ENCODE data around the gene TMPRSS9.
"Not testable (repeated sequence)": the region's sequence is repeated elsewhere in the genome, so short reads cannot be mapped to it uniquely, and the experiment has no call there.

TMPRSS9 gene

GRCh38 chr19:2464389-2464788 lies 104.3 kb downstream of the TMPRSS9 start:
- Histone ChIP-seq H3F3A (ENCODE audit: insufficient read depth, low read length) (peaks cover 6% of the 10 kb centered on the region; the same call in 1 of the 2 replicates), H4K20me1 (ENCODE audit: insufficient read depth, low read length) (no peaks in the 10 kb centered on the region), H3K9me2 (ENCODE audit: low read depth, low read length) (no peaks in the 10 kb centered on the region), H3K27ac (ENCODE audit: low read depth, low read length, poor library complexity, severe bottlenecking) (no peak overlapping the region), H3K27me3 (ENCODE audit: insufficient read depth, low read length) (0 out of 2 replicates have a peak, but pooled peaks cover 5% of the 10 kb centered on the region), H3K36me3 (ENCODE audit: insufficient read depth, low read length) (no peaks in the 10 kb centered on the region), H3K9me3 (ENCODE audit: low read length) (no peaks in the 10 kb centered on the region), H3K4me3 (ENCODE audit: low read depth, low read length, poor library complexity, severe bottlenecking) (no peak overlapping the region), H3K9ac (ENCODE audit: low read length) (no peak overlapping the region), H3K4me1 (ENCODE audit: insufficient read depth, low read length, severe bottlenecking) (peaks cover 22% of the 10 kb centered on the region), H2AFZ (ENCODE audit: low read length) (no peak overlapping the region), H3K79me2 (ENCODE audit: insufficient read depth, low read length) (no peaks in the 10 kb centered on the region), H3K4me2 (ENCODE audit: low read length) (no peak overlapping the region)
- no peak for TF ChIP-seq EZH2 (IDR thresholded peaks at IDR 0.05; ENCODE audit: borderline replicate concordance, low read length)
- TF ChIP-seq, protein P1, sequence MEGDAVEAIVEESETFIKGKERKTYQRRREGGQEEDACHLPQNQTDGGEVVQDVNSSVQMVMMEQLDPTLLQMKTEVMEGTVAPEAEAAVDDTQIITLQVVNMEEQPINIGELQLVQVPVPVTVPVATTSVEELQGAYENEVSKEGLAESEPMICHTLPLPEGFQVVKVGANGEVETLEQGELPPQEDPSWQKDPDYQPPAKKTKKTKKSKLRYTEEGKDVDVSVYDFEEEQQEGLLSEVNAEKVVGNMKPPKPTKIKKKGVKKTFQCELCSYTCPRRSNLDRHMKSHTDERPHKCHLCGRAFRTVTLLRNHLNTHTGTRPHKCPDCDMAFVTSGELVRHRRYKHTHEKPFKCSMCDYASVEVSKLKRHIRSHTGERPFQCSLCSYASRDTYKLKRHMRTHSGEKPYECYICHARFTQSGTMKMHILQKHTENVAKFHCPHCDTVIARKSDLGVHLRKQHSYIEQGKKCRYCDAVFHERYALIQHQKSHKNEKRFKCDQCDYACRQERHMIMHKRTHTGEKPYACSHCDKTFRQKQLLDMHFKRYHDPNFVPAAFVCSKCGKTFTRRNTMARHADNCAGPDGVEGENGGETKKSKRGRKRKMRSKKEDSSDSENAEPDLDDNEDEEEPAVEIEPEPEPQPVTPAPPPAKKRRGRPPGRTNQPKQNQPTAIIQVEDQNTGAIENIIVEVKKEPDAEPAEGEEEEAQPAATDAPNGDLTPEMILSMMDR (IDR thresholded peaks at IDR 0.05; ENCODE audit: low read length): no peak

DNA sequence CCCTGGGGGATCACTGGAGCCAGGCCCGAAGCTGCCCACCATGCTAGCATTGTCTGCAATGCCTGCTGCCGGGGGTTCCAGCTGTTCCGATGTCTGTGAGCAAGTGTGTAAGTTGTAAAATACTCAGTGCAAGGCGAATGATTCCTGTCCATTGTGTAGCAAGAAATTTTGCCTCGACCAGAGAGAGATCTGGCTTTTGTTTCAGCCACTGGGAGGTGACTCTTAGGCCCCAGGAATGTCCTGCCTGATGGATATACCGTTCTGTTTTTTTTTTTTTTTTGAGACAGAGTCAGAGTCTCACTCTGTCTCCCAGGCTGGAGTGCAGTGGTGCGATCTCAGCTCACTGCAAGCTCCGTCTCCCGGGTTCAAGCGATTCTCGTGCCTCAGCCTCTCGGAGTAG lies 108.5 kb downstream of the TMPRSS9 start:
- no peak overlapping the region for H2AFZ ChIP-seq (ENCODE audit: low read length)
- peaks cover 5% of the 10 kb centered on the region for H3K4me1 ChIP-seq (ENCODE audit: insufficient read depth, low read length, severe bottlenecking)
- no peak overlapping the region for H3K4me2 ChIP-seq (ENCODE audit: low read length)
- no peak overlapping the region for H3K4me3 ChIP-seq (ENCODE audit: low read depth, low read length, poor library complexity, severe bottlenecking)
- H3K9me2 ChIP-seq (ENCODE audit: low read depth, low read length): no peaks in the 10 kb centered on the region
- peaks cover 2% of the 10 kb centered on the region; the same call in 1 of the 2 replicates for H3F3A ChIP-seq (ENCODE audit: insufficient read depth, low read length)
- no peaks in the 10 kb centered on the region; the same call in 1 of the 2 replicates for H3K27me3 ChIP-seq (ENCODE audit: insufficient read depth, low read length)
- H3K9ac ChIP-seq (ENCODE audit: low read length): no peak overlapping the region
- no peaks in the 10 kb centered on the region for H3K36me3 ChIP-seq (ENCODE audit: insufficient read depth, low read length)
- H3K9me3 ChIP-seq (ENCODE audit: low read length): no peaks in the 10 kb centered on the region
- no peaks in the 10 kb centered on the region for H3K79me2 ChIP-seq (ENCODE audit: insufficient read depth, low read length)
- H3K27ac ChIP-seq (ENCODE audit: low read depth, low read length, poor library complexity, severe bottlenecking): no peak overlapping the region
- TF ChIP-seq, protein P1 (IDR thresholded peaks at IDR 0.05; ENCODE audit: low read length): no peak
- TF ChIP-seq EZH2 (IDR thresholded peaks at IDR 0.05; ENCODE audit: borderline replicate concordance, low read length): no peak
- H4K20me1 ChIP-seq (ENCODE audit: insufficient read depth, low read length): no peaks in the 10 kb centered on the region

DNA sequence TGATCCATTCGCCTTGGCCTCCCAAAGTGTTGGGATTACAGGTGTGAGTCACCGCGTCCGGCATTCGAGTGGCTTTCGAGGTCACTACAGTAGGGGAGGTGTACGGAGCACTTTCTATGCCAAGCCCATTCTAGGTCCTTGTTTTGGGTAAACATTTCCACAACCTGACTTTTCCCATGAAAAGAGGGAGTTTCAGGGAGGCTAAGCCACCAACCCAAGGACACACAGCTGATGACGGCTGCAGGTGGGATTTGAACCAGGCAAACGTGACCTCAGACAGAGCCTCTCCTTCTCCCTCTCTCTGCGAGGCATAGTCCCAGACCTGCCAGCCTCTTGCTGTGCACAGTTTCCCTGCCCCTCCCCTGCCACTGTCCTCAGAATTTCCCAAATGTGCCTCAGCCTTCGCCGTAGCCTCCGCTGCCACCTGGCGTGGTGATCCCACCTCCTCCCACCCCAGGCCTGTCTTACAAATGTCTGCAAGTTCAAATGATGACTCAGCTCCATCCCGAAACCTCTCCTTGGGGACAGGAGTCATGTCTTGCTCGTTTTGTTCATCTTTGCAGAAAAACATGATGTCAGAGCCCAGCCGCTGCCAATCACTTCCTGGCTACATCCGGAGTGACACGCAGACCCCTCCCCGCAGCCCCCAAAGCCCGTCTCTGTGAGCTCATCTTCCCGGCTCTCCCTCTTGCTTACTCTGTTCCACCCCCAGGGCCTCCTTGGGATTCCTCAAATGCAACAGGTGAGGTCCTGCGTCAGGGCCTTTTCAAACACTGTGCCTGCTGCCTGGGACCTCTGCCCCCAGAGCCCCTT lies 109.2 kb downstream of the TMPRSS9 start:
- H3K9me2 ChIP-seq (ENCODE audit: low read depth, low read length): no peaks in the 10 kb centered on the region
- H3K9ac ChIP-seq (ENCODE audit: low read length): no peak overlapping the region
- H3K27me3 ChIP-seq (ENCODE audit: insufficient read depth, low read length): no peaks in the 10 kb centered on the region; the same call in 1 of the 2 replicates
- H2AFZ ChIP-seq (ENCODE audit: low read length): no peak overlapping the region
- no peaks in the 10 kb centered on the region for H3K79me2 ChIP-seq (ENCODE audit: insufficient read depth, low read length)
- H3K4me3 ChIP-seq (ENCODE audit: low read depth, low read length, poor library complexity, severe bottlenecking): no peak overlapping the region
- no peaks in the 10 kb centered on the region for H3K9me3 ChIP-seq (ENCODE audit: low read length)
- H3K4me2 ChIP-seq (ENCODE audit: low read length): no peak overlapping the region
- H3K27ac ChIP-seq (ENCODE audit: low read depth, low read length, poor library complexity, severe bottlenecking): no peak overlapping the region
- no peaks in the 10 kb centered on the region for H3K36me3 ChIP-seq (ENCODE audit: insufficient read depth, low read length)
- H3F3A ChIP-seq (ENCODE audit: insufficient read depth, low read length): no peaks in the 10 kb centered on the region
- no peaks in the 10 kb centered on the region for H4K20me1 ChIP-seq (ENCODE audit: insufficient read depth, low read length)
- peaks cover 5% of the 10 kb centered on the region for H3K4me1 ChIP-seq (ENCODE audit: insufficient read depth, low read length, severe bottlenecking)
- TF ChIP-seq EZH2 (IDR thresholded peaks at IDR 0.05; ENCODE audit: borderline replicate concordance, low read length): no peak
- TF ChIP-seq, protein P1 (IDR thresholded peaks at IDR 0.05; ENCODE audit: low read length): no peak

DNA sequence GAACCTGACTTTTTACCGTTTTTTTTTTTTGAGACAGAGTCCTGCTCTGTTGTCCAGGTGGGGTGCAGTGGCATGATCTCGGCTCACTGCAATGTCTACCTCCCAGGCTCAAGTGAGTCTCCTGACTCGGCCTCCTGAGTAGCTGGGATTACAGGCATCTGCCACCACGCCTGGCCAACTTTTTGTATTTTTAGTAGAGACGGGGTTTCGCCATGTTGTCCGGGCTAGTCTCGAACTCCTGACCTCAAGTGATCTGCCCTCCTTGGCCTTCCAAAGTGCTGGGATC lies 109.8 kb downstream of the TMPRSS9 start:
- H4K20me1 ChIP-seq (ENCODE audit: insufficient read depth, low read length); H3K27ac ChIP-seq (ENCODE audit: low read depth, low read length, poor library complexity, severe bottlenecking); H3K9me3 ChIP-seq (ENCODE audit: low read length); H3K27me3 ChIP-seq (ENCODE audit: insufficient read depth, low read length); H3K4me3 ChIP-seq (ENCODE audit: low read depth, low read length, poor library complexity, severe bottlenecking); H3K9ac ChIP-seq (ENCODE audit: low read length); H3K36me3 ChIP-seq (ENCODE audit: insufficient read depth, low read length); H3F3A ChIP-seq (ENCODE audit: insufficient read depth, low read length); H3K4me1 ChIP-seq (ENCODE audit: insufficient read depth, low read length, severe bottlenecking); H2AFZ ChIP-seq (ENCODE audit: low read length); H3K79me2 ChIP-seq (ENCODE audit: insufficient read depth, low read length); H3K9me2 ChIP-seq (ENCODE audit: low read depth, low read length); H3K4me2 ChIP-seq (ENCODE audit: low read length): not testable (repeated sequence)
